Measurements from ENCODE around the gene NOVA2.

The NOVA2 gene

GRCh38 chr19:45953676-45954075 is 20.0 kb downstream of the NOVA2 start:
- Histone ChIP-seq H3F3A (ENCODE audit: control insufficient read depth, insufficient read depth) (0 out of 2 replicates have a peak, but pooled peaks cover 3% of the 10 kb centered on the region), H4K20me1 (ENCODE audit: control insufficient read depth, insufficient read depth, low read depth, low read length) (no peaks in the 10 kb centered on the region), H3K4me1 (ENCODE audit: control insufficient read depth, low read length) (peaks cover 7% of the 10 kb centered on the region; the same call in 1 of the 2 replicates), H3K27me3 (ENCODE audit: control insufficient read depth, low read length) (peaks cover 4% of the 10 kb centered on the region; the same call in 1 of the 2 replicates), H3K4me3 (ENCODE audit: low read length) (no peak overlapping the region), H3K79me2 (ENCODE audit: control insufficient read depth, low read length) (no peaks in the 10 kb centered on the region), H3K4me2 (ENCODE audit: low read length) (no peak overlapping the region), H3K9me2 (replicated peaks; ENCODE audit: control insufficient read depth, low read length) (no peaks in the 10 kb centered on the region), H3K36me3 (ENCODE audit: control insufficient read depth, low read length) (no peaks in the 10 kb centered on the region), H3K27ac (ENCODE audit: low read depth, low read length) (no peak overlapping the region), H3K9me3 (ENCODE audit: control insufficient read depth, insufficient read depth, low read length) (0 out of 2 replicates have a peak, but pooled peaks cover 7% of the 10 kb centered on the region)
- TF ChIP-seq EZH2phosphoT487 (IDR thresholded peaks at IDR 0.05; ENCODE audit: borderline replicate concordance, low read length) (no peak), CTCF (IDR thresholded peaks at IDR 0.05; ENCODE audit: low read depth, low read length, poor library complexity, severe bottlenecking) (no peak)

GRCh38 chr19:45952686-45953505 is 20.8 kb downstream of the NOVA2 start:
- no peak for TF ChIP-seq EZH2phosphoT487 (IDR thresholded peaks at IDR 0.05; ENCODE audit: borderline replicate concordance, low read length)
- TF ChIP-seq CTCF (IDR thresholded peaks at IDR 0.05; ENCODE audit: low read depth, low read length, poor library complexity, severe bottlenecking), result no peak
- Histone ChIP-seq H3K9me3 (ENCODE audit: control insufficient read depth, insufficient read depth, low read length) (0 out of 2 replicates have a peak, but pooled peaks cover 7% of the 10 kb centered on the region), H3K36me3 (ENCODE audit: control insufficient read depth, low read length) (no peaks in the 10 kb centered on the region), H3K79me2 (ENCODE audit: control insufficient read depth, low read length) (no peaks in the 10 kb centered on the region), H3F3A (ENCODE audit: control insufficient read depth, insufficient read depth) (0 out of 2 replicates have a peak, but pooled peaks cover 3% of the 10 kb centered on the region), H4K20me1 (ENCODE audit: control insufficient read depth, insufficient read depth, low read depth, low read length) (no peaks in the 10 kb centered on the region), H3K4me1 (ENCODE audit: control insufficient read depth, low read length) (peaks cover 7% of the 10 kb centered on the region; the same call in 1 of the 2 replicates), H3K27me3 (ENCODE audit: control insufficient read depth, low read length) (peaks cover 4% of the 10 kb centered on the region; the same call in 1 of the 2 replicates), H3K4me3 (ENCODE audit: low read length) (no peak overlapping the region), H3K9me2 (replicated peaks; ENCODE audit: control insufficient read depth, low read length) (no peaks in the 10 kb centered on the region), H3K27ac (ENCODE audit: low read depth, low read length) (no peak overlapping the region), H3K4me2 (ENCODE audit: low read length) (no peak overlapping the region)

- peaks cover 7% of the 10 kb centered on the region; the same call in 1 of the 2 replicates for H3K4me1 ChIP-seq (ENCODE audit: control insufficient read depth, low read length)
- H3K4me2 ChIP-seq (ENCODE audit: low read length), result no peak overlapping the region
- H3K27me3 ChIP-seq (ENCODE audit: control insufficient read depth, low read length), result peaks cover 6% of the 10 kb centered on the region; the same call in 1 of the 2 replicates
- H3F3A ChIP-seq (ENCODE audit: control insufficient read depth, insufficient read depth), result 0 out of 2 replicates have a peak, but pooled peaks cover 3% of the 10 kb centered on the region
- no peak overlapping the region for H3K4me3 ChIP-seq (ENCODE audit: low read length)
- TF ChIP-seq CTCF (IDR thresholded peaks at IDR 0.05; ENCODE audit: low read depth, low read length, poor library complexity, severe bottlenecking) (no peak), EZH2phosphoT487 (IDR thresholded peaks at IDR 0.05; ENCODE audit: borderline replicate concordance, low read length) (no peak)
- H3K36me3 ChIP-seq (ENCODE audit: control insufficient read depth, low read length), result no peaks in the 10 kb centered on the region
- H3K27ac ChIP-seq (ENCODE audit: low read depth, low read length), result no peak overlapping the region
- 0 out of 2 replicates have a peak, but pooled peaks cover 7% of the 10 kb centered on the region for H3K9me3 ChIP-seq (ENCODE audit: control insufficient read depth, insufficient read depth, low read length)
- no peaks in the 10 kb centered on the region for H4K20me1 ChIP-seq (ENCODE audit: control insufficient read depth, insufficient read depth, low read depth, low read length)
- no peaks in the 10 kb centered on the region for H3K9me2 ChIP-seq (replicated peaks; ENCODE audit: control insufficient read depth, low read length)
- H3K79me2 ChIP-seq (ENCODE audit: control insufficient read depth, low read length), result no peaks in the 10 kb centered on the region
These were observed 21.4 kb downstream of the NOVA2 start for GRCh38 chr19:45952341-45952685.

Data from DOHH2 (cell line).